A673 (cell line): ENCODE data around the gene ZNF592. TPM values are rescaled to one million over a fixed set of nuclear protein-coding genes. Genes with fewer than 3 reads are reported as not detected.

Experiments used
- BruUV-seq: library from RNA; stranded (reverse); fragments of 400-500 nt; replicated peaks from 2 replicates; lab custom pipeline; 2021; lab: Mats Ljungman, UMichigan
- CTCF ChIA-PET: fragments of 300-600 bp; sonication (Branson Sonifier 250); formaldehyde crosslinking; loops from one replicate; lab custom pipeline; 2022; ENCODE audit warnings: antibody characterized with exemption; lab: Charles Lee
- POLR2A ChIA-PET: fragments of 300-600 bp; sonication (Branson Sonifier 250); formaldehyde crosslinking; loops from one replicate; lab custom pipeline; 2022; ENCODE audit warnings: antibody characterized with exemption; ENCODE audit not compliant: low non-redundant PET; lab: Charles Lee
- DNase-seq: peaks from one replicate; pipeline ENCODE4 v3.0.0-alpha.2; 2015; ENCODE audit warnings: low spot score
- H3K27ac ChIP-seq: fragments of 200-600 bp; sonication (generic); 2 replicates; pipeline ENCODE4 v1.5.1; 2016; ENCODE audit warnings: mixed run types, low read depth, mild to moderate bottlenecking, mixed read lengths, antibody characterized with exemption, low read length; ENCODE audit not compliant: poor library complexity, severe bottlenecking
- H3K27me3 ChIP-seq: fragments of 200-600 bp; sonication (generic); replicated peaks from 2 replicates; pipeline ENCODE4 v1.6.1; 2017; ENCODE audit warnings: mixed run types, low read depth, mild to moderate bottlenecking, mixed read lengths, antibody characterized with exemption, low read length; ENCODE audit not compliant: insufficient read depth, poor library complexity
- H3K36me3 ChIP-seq: fragments of 200-600 bp; sonication (generic); 2 replicates; pipeline ENCODE4 v1.6.1; 2016; ENCODE audit warnings: mixed run types, mild to moderate bottlenecking, mixed read lengths, antibody characterized with exemption, low read length; ENCODE audit not compliant: insufficient read depth, poor library complexity, severe bottlenecking
- H3K4me1 ChIP-seq: fragments of 200-600 bp; sonication (generic); 2 replicates; pipeline ENCODE4 v1.6.1; 2017; ENCODE audit warnings: mixed run types, mild to moderate bottlenecking, mixed read lengths, antibody characterized with exemption, low read length; ENCODE audit not compliant: insufficient read depth, poor library complexity, severe bottlenecking
- H3K4me3 ChIP-seq: fragments of 200-600 bp; sonication (generic); 2 replicates; pipeline ENCODE4 v1.5.1; 2016; ENCODE audit warnings: low read depth, mixed run types, mild to moderate bottlenecking, mixed read lengths, low read length; ENCODE audit not compliant: poor library complexity, severe bottlenecking
- H3K9me3 ChIP-seq: fragments of 200-600 bp; sonication (generic); 2 replicates; pipeline ENCODE4 v1.6.1; 2016; ENCODE audit warnings: mixed run types, low read depth, mild to moderate bottlenecking, mixed read lengths, antibody characterized with exemption, low read length; ENCODE audit not compliant: poor library complexity, severe bottlenecking
- EZH2 ChIP-seq: fragments of 200-600 bp; sonication (generic); IDR thresholded peaks from 2 replicates; pipeline ENCODE4 v1.6.1; 2017; ENCODE audit warnings: borderline replicate concordance, low read depth, mild to moderate bottlenecking, mixed read lengths, antibody characterized with exemption, low read length; ENCODE audit not compliant: poor library complexity, severe bottlenecking
- intact Hi-C: fragments of 100-400 bp; cut with micrococcal nuclease; formaldehyde crosslinking; loops from one replicate; pipeline ENCODE4 v1.10.0; 2022; ENCODE audit not compliant: unreplicated experiment
- total RNA-seq: library from RNA; stranded (reverse); gene quantifications from 2 replicates; pipeline ENCODE4 v1.2.3, GENCODE V29; 2021
- TF ChIP-seq, protein P1 (sequence below): fragments of 300-800, 200-600 bp; sonication (generic); conservative IDR thresholded peaks from 2 replicates; pipeline ENCODE4 v1.5.1; 2017; ENCODE audit warnings: low read depth, mild to moderate bottlenecking, antibody characterized with exemption, low read length, moderate library complexity, mixed read lengths

The ZNF592 gene
- total RNA-seq, 1 experiment from 2014 or later: 37.2 TPM

DNA sequence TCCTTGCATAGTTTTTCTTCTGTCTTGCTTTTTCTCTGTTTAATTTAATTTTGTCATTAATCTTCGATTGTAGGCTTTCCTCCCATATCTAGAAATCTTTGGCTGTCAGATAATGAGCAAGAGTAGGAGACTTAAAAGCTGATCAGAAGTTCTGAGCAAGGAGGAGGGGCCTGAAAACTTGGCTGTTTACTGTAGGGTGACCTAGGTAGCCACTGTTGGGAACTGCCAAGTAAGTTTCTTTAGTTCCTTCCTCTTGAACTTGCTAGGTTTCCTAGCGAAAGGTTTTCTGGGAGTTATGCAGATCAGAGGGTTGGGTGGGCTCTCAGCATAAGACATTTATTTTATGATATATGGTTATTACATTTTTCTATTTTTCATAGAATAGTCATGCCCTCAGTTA is 83.2 kb downstream of the ZNF592 start:
- no peaks in the 10 kb centered on the region for H3K36me3 ChIP-seq
- no peak overlapping the region for H3K4me3 ChIP-seq
- DNase-seq: no peak
- ChIA-PET CTCF (no interaction called here), POLR2A (no interaction called here)
- no peaks in the 10 kb centered on the region for H3K9me3 ChIP-seq
- TF ChIP-seq, protein P1, sequence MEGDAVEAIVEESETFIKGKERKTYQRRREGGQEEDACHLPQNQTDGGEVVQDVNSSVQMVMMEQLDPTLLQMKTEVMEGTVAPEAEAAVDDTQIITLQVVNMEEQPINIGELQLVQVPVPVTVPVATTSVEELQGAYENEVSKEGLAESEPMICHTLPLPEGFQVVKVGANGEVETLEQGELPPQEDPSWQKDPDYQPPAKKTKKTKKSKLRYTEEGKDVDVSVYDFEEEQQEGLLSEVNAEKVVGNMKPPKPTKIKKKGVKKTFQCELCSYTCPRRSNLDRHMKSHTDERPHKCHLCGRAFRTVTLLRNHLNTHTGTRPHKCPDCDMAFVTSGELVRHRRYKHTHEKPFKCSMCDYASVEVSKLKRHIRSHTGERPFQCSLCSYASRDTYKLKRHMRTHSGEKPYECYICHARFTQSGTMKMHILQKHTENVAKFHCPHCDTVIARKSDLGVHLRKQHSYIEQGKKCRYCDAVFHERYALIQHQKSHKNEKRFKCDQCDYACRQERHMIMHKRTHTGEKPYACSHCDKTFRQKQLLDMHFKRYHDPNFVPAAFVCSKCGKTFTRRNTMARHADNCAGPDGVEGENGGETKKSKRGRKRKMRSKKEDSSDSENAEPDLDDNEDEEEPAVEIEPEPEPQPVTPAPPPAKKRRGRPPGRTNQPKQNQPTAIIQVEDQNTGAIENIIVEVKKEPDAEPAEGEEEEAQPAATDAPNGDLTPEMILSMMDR: no peak
- no peak for TF ChIP-seq EZH2
- no peaks in the 10 kb centered on the region for H3K4me1 ChIP-seq
- no peaks in the 10 kb centered on the region for H3K27me3 ChIP-seq
- H3K27ac ChIP-seq: no peak overlapping the region
- intact Hi-C loops: no loop called here
- no TSS peak for BruUV-seq

DNA sequence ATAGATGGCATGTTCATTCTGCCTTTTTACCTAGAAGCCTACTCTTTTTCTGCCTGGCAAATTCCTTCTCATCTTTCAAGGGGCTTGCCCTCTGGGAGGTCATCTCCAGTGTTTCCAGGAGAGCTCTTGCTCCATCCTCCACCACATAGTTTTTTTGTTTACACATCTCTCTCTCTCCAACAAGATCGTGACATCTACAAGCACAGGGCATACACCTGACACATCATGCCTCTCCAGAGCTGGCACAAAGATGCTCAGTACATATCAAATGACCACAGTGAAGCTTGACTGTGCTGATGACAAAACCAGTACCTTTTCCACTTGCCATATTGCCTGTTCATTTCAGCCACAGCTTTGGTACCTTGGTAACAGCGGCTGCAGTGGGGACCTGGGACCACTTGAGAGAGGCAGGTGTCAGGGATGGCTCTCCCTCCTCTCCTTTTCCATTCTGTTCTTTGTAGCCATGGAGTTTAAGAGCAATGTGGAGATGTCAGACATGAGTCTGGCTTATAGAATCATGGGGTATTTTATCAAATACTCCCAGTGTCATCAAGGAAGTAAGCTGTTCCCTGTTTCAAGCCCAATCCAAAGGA is 84.2 kb downstream of the ZNF592 start:
- Histone ChIP-seq H3K9me3 (no peaks in the 10 kb centered on the region), H3K4me3 (no peak overlapping the region), H3K27me3 (no peaks in the 10 kb centered on the region), H3K27ac (no peak overlapping the region), H3K4me1 (no peaks in the 10 kb centered on the region), H3K36me3 (no peaks in the 10 kb centered on the region)
- no TSS peak for BruUV-seq
- TF ChIP-seq EZH2: no peak
- TF ChIP-seq, protein P1: no peak
- ChIA-PET CTCF (no interaction called here), POLR2A (no interaction called here)
- intact Hi-C loops: no loop called here
- no peak for DNase-seq

DNA sequence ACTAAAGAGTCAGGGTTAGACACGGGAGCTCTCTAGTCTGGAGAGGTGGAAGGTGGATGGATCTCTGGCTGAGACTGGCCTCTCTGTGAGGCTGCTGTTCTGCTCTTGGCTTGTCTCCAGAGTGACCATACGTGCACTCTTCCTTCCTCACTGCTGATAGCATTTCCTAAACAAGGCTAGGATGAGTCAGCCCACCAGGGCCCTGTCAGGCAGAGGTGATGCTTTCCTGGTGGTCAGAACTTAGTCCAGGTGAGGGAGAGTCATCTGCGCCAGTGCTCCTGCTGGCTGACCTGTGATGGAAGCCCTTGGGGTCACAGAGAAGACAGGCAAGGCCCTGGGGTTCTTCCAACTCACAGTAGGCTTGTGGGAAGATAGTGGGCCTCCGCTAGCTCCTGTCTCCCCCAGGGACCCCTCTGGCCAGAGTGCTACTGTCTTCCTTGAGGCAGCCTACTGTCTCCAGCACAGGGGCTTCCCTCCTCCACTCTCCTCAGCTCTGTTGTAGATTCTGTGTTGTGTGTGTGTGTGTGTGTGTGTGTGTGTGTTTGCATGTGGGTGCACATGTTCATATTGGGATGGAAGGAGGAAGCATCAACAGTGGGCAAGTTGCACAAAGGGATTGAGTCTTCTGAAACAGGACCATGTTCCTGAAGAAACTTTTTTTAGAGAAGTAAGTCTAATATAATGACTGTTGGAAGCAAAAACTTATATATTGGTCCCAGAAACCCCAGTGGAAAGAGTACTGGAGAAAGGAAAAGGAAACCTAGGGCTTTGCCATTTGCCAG is 85.2 kb downstream of the ZNF592 start:
- H3K27ac ChIP-seq: no peak overlapping the region
- H3K27me3 ChIP-seq: no peaks in the 10 kb centered on the region
- intact Hi-C loops: no loop called here
- POLR2A ChIA-PET: no interaction called here
- TF ChIP-seq, protein P1: no peak
- no peak for TF ChIP-seq EZH2
- CTCF ChIA-PET: no interaction called here
- H3K36me3 ChIP-seq: no peaks in the 10 kb centered on the region
- DNase-seq: no peak
- no peaks in the 10 kb centered on the region for H3K9me3 ChIP-seq
- no peaks in the 10 kb centered on the region for H3K4me1 ChIP-seq
- BruUV-seq: no TSS peak
- no peak overlapping the region for H3K4me3 ChIP-seq
